ENCODE measurements around the gene SCN4A.

GRCh38 chr17:63960006-63960405 is 12.7 kb downstream of the SCN4A start:
- no peak for TF ChIP-seq CTCF (conservative IDR thresholded peaks at IDR 0.05 in 1 of 2, IDR thresholded peaks at IDR 0.05 in 1 of 2; ENCODE audit: extremely low read depth in 1 of 2, insufficient read depth in 1 of 2, low read depth in 1 of 2, low read length in 2 of 2)
- no peak for TF ChIP-seq EZH2 (IDR thresholded peaks at IDR 0.05; ENCODE audit: borderline replicate concordance, low read length)
